ENCODE measurements around the gene MEAK7.

Gene MEAK7

DNA sequence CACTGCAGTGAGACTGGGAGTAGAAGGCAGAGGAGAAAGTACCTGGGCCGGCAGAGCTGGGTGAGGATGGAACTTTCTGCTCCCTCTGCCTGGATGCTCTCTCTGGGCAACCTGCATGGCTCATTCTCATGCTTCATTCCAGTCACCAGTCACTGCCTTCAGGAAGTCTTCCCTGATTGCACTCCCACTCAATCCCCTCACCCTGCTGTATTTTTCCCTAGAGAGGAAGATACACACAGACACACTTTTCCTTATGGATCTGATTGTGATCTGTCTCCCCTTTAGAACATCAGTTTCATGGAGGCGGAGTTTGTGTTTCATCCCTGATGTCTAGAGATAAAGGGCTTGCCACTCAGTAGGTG is 44.9 kb downstream of the MEAK7 start:
- Histone ChIP-seq H3K79me2 (ENCODE audit: control insufficient read depth, insufficient read depth, low read length) (no peaks in the 10 kb centered on the region), H3K79me1 (ENCODE audit: low read length) (no peaks in the 10 kb centered on the region), H3K4me3 (ENCODE audit: low read length) (no peak overlapping the region), H3K18ac (ENCODE audit: low read length) (no peak overlapping the region), H3K9ac (ENCODE audit: low read length) (no peak overlapping the region), H3K4me1 (ENCODE audit: control insufficient read depth, low read depth, low read length) (no peaks in the 10 kb centered on the region), H2BK5ac (ENCODE audit: low read length) (no peak overlapping the region), H3K36me3 (ENCODE audit: control insufficient read depth, insufficient read depth, low read length) (no peaks in the 10 kb centered on the region), H3K56ac (ENCODE audit: low read length) (no peak overlapping the region), H2AK5ac (ENCODE audit: low read length) (no peak overlapping the region), H4K8ac (ENCODE audit: low read depth, low read length) (no peak overlapping the region), H2BK120ac (ENCODE audit: low read depth, low read length) (no peak overlapping the region), H3K4ac (ENCODE audit: low read depth, low read length) (no peak overlapping the region), H2BK15ac (replicated peaks; ENCODE audit: low read depth) (no peak overlapping the region), H3K4me2 (ENCODE audit: low read length) (no peak overlapping the region), H3K23ac (ENCODE audit: low read length) (no peak overlapping the region), H3K27ac (ENCODE audit: low read depth, low read length) (no peak overlapping the region), H3K27me3 (ENCODE audit: insufficient read depth, low read length, poor library complexity) (no peaks in the 10 kb centered on the region), H4K5ac (ENCODE audit: low read length) (no peak overlapping the region)
- WGBS (ENCODE audit: extremely low coverage, insufficient coverage, low lambda C conversion rate), result no CpG with 5 or more reads among the region's 2 CpGs
- no peak for DNase-seq

DNA sequence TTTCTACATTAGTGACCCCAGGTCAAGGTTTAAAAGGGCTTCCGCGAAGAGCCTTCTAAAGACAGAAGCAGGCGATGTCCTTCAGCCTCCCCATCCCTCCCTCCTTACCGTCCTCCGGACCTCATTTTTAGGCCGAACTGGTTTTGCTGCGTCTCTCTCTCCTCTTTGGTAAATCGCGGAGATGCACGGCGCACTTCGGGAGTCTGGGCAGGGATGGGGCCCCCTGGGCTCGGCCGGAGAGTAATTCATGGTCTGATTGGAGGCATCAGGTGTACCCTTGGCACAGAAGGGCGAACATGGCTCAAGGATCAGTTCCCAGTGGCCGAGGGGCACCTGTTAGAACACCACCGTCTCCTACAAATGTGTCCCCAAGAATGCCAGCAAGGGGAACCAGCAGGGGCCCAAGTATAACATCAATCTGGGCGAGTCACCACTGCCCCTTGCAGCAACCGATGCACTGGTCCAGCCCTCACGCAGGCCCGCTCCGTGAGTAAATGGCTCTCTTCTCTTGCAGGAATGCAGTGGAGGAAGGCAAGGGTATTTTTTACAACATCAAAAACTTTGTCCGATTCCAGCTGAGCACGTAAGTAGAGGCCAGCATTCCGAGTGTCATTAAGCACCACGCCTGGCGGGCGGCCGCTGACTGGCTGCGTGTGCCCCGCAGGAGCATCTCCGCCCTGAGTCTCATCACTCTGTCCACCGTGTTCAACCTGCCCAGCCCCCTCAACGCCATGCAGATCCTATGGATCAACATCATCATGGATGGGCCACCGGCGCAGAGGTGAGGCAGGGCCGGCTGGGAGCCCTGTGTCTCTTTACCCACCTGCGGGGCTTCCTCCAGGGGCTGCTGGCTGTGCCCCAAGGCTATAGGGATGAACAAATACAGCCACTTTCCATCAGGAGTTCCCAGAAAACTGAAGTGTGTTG is 45.6 kb downstream of the MEAK7 start:
- Histone ChIP-seq H2BK5ac (ENCODE audit: low read length) (no peak overlapping the region), H3K36me3 (ENCODE audit: control insufficient read depth, insufficient read depth, low read length) (no peaks in the 10 kb centered on the region), H2BK15ac (replicated peaks; ENCODE audit: low read depth) (no peak overlapping the region), H3K27me3 (ENCODE audit: insufficient read depth, low read length, poor library complexity) (no peaks in the 10 kb centered on the region), H3K79me2 (ENCODE audit: control insufficient read depth, insufficient read depth, low read length) (no peaks in the 10 kb centered on the region), H4K8ac (ENCODE audit: low read depth, low read length) (no peak overlapping the region), H3K23ac (ENCODE audit: low read length) (no peak overlapping the region), H4K5ac (ENCODE audit: low read length) (no peak overlapping the region), H3K4me3 (ENCODE audit: low read length) (no peak overlapping the region), H3K9ac (ENCODE audit: low read length) (no peak overlapping the region), H3K56ac (ENCODE audit: low read length) (no peak overlapping the region), H3K4me2 (ENCODE audit: low read length) (no peak overlapping the region), H3K18ac (ENCODE audit: low read length) (no peak overlapping the region), H3K27ac (ENCODE audit: low read depth, low read length) (no peak overlapping the region), H3K4me1 (ENCODE audit: control insufficient read depth, low read depth, low read length) (no peaks in the 10 kb centered on the region), H3K4ac (ENCODE audit: low read depth, low read length) (no peak overlapping the region), H2AK5ac (ENCODE audit: low read length) (no peak overlapping the region), H2BK120ac (ENCODE audit: low read depth, low read length) (no peak overlapping the region), H3K79me1 (ENCODE audit: low read length) (no peaks in the 10 kb centered on the region)
- no CpG with 5 or more reads among the region's 38 CpGs for WGBS (ENCODE audit: extremely low coverage, insufficient coverage, low lambda C conversion rate)
- DNase-seq, result no peak

DNA sequence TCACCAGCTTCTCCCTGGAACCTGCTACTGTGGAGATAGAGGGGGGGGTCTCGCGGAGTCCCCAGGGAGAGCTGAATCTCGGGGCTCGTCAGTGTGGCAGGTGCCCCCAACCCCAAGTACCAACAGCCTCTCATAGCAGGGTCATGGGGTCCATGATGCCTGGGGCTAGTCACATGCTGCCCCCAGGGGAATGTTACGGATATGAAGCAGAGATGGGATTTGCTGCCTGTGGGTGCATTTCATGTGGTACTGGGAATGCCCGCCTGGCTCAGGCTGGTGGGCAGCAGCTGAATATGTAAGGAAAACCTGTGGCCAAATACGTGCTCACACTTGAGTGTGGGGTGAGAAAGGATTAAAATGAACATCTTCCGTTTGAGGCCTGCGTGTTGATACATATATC is 49.4 kb downstream of the MEAK7 start:
- Histone ChIP-seq H3K56ac (ENCODE audit: low read length) (no peak overlapping the region), H3K27me3 (ENCODE audit: insufficient read depth, low read length, poor library complexity) (no peaks in the 10 kb centered on the region), H3K36me3 (ENCODE audit: control insufficient read depth, insufficient read depth, low read length) (no peaks in the 10 kb centered on the region), H3K4me3 (ENCODE audit: low read length) (no peak overlapping the region), H3K9ac (ENCODE audit: low read length) (no peak overlapping the region), H3K27ac (ENCODE audit: low read depth, low read length) (no peak overlapping the region), H3K23ac (ENCODE audit: low read length) (no peak overlapping the region), H2BK15ac (replicated peaks; ENCODE audit: low read depth) (no peak overlapping the region), H4K5ac (ENCODE audit: low read length) (no peak overlapping the region), H2BK120ac (ENCODE audit: low read depth, low read length) (no peak overlapping the region), H4K8ac (ENCODE audit: low read depth, low read length) (no peak overlapping the region), H3K4ac (ENCODE audit: low read depth, low read length) (no peak overlapping the region), H2AK5ac (ENCODE audit: low read length) (no peak overlapping the region), H3K4me1 (ENCODE audit: control insufficient read depth, low read depth, low read length) (no peaks in the 10 kb centered on the region), H3K18ac (ENCODE audit: low read length) (no peak overlapping the region), H3K79me2 (ENCODE audit: control insufficient read depth, insufficient read depth, low read length) (no peaks in the 10 kb centered on the region), H3K79me1 (ENCODE audit: low read length) (no peaks in the 10 kb centered on the region), H3K4me2 (ENCODE audit: low read length) (no peak overlapping the region), H2BK5ac (ENCODE audit: low read length) (no peak overlapping the region)
- no peak for DNase-seq
- WGBS (ENCODE audit: extremely low coverage, insufficient coverage, low lambda C conversion rate), result no CpG with 5 or more reads among the region's 9 CpGs
